Progenitor cell of endocrine pancreas (in vitro differentiated cells): ENCODE results near the gene CCDC172. TPM values are rescaled to one million over a fixed set of nuclear protein-coding genes. Genes with fewer than 3 reads are reported as not detected.

Experiments used
- DNase-seq: peaks from one replicate; pipeline ENCODE4 v3.0.0; 2021; ENCODE audit warnings: low spot score; ENCODE audit not compliant: unreplicated experiment
- H3K27ac Mint-ChIP-seq: 2 replicates; pipeline ENCODE4 v1.8.0; 2021; ENCODE audit warnings: mild to moderate bottlenecking, moderate library complexity, mixed read lengths
- H3K27me3 Mint-ChIP-seq: 2 replicates; pipeline ENCODE4 v1.8.0; 2021; ENCODE audit warnings: mixed read lengths
- H3K36me3 Mint-ChIP-seq: 2 replicates; pipeline ENCODE4 v1.8.0; 2022; ENCODE audit warnings: mixed read lengths; ENCODE audit not compliant: insufficient read depth
- H3K4me1 Mint-ChIP-seq: 2 replicates; pipeline ENCODE4 v1.8.0; 2021; ENCODE audit warnings: low read depth, mixed read lengths
- H3K4me3 Mint-ChIP-seq: 2 replicates; pipeline ENCODE4 v1.8.0; 2021; ENCODE audit warnings: low read depth, mild to moderate bottlenecking, moderate library complexity, mixed read lengths
- H3K9me3 Mint-ChIP-seq: 2 replicates; pipeline ENCODE4 v1.8.0; 2021; ENCODE audit warnings: low read depth, mixed read lengths
- CTCF ChIP-seq: fragments of 200-600 bp; sonication (generic); IDR thresholded peaks from one replicate; pipeline ENCODE4 v1.5.0; 2021; ENCODE audit warnings: antibody characterized with exemption, mild to moderate bottlenecking; ENCODE audit not compliant: unreplicated experiment
- total RNA-seq: library from RNA; stranded (reverse); gene quantifications from 2 replicates; pipeline ENCODE4 v1.2.1, GENCODE V29; 2021

CCDC172 gene
- total RNA-seq, 1 donor from 2014 or later = not detected

- DNase-seq = no peak
- H3K36me3 Mint-ChIP-seq = no peaks in the 10 kb centered on the region
- H3K4me3 Mint-ChIP-seq = no peak overlapping the region
- H3K27ac Mint-ChIP-seq = no peak overlapping the region
- H3K27me3 Mint-ChIP-seq = no peaks in the 10 kb centered on the region
- no peaks in the 10 kb centered on the region for H3K4me1 Mint-ChIP-seq
- TF ChIP-seq CTCF = no peak
- H3K9me3 Mint-ChIP-seq = no peaks in the 10 kb centered on the region
Measured at GRCh38 chr10:116311706-116312490, 12.3 kb upstream of the CCDC172 start.

DNA sequence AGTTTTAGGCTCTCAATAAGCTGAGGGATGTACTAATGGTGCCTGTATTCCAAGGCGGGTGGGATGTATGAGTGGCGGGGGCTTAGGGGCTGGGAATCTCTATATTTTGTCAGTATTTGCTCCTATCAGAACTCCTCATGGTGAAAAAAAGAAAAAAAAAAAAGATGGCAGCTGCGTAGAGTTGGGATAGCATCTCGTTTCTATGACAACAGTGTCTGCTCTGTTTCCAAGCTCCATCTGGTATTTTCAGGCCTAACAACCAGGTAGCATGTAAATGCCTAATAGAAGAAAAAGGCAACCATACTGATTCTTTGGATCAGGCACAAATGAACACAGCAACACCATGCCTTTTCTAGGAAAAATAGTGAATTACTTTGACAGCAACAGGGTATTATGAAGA, 11.7 kb upstream of the CCDC172 start:
- Mint-ChIP-seq H3K4me3 (no peak overlapping the region), H3K27ac (no peak overlapping the region), H3K36me3 (no peaks in the 10 kb centered on the region), H3K9me3 (no peaks in the 10 kb centered on the region), H3K4me1 (no peaks in the 10 kb centered on the region), H3K27me3 (no peaks in the 10 kb centered on the region)
- DNase-seq = no peak
- TF ChIP-seq CTCF = no peak

DNA sequence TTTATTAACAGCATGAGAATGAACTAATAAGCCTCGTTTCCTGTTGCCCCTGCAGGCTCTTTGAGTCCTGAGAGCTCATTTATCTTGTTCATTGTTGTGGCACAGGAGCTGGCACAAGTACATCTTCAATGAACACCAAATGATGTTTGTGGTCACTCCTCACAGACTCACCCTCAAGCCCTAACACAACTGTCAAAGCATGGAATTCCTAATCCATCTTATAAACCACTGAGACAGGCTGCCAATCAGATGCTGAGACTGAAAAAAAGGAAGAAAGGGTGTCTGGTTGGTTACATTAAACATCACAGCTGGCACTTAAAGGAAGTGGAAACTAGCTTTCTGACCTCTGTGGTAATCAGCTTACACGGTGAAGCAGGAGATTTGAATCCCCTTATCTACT, 7.7 kb upstream of the CCDC172 start:
- Mint-ChIP-seq H3K9me3 (no peaks in the 10 kb centered on the region), H3K27ac (no peak overlapping the region), H3K27me3 (no peaks in the 10 kb centered on the region), H3K36me3 (no peaks in the 10 kb centered on the region), H3K4me3 (no peak overlapping the region), H3K4me1 (no peaks in the 10 kb centered on the region)
- no peak for TF ChIP-seq CTCF
- DNase-seq = no peak

DNA sequence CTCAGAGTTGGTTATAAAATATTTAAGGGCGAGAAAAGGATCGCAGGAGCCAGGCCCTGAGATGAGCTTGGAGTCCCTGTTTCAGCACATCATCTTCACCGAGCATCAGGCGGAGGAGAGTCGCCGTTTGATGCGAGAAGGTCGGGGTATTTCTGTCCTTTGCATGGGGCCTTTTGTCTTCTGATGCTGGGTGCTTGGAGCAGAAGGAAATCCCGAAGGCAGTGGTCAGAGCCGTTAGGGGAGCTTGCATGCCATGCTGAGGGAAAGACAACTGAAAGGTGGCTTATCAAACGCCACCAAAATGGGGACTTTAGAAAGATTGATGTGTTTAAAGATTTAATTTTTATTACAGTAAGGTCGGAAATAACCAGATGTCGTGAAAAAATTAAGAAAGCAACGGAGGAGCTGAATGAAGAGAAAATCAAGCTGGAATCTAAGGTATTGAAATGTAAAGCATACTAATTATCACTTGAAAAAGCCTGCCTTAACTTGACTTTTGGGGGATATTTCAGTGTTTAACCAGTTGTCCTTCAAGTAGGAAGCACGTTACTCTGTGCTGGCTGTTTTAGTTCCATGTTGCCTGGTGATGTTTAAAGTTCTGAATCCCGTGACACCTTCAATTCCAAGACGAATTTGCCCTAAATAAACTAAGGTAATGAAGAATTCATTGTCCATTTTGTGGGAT, 845 bp downstream of the CCDC172 start:
- Mint-ChIP-seq H3K27me3 (peaks cover 20% of the 10 kb centered on the region), H3K4me1 (no peaks in the 10 kb centered on the region), H3K36me3 (no peaks in the 10 kb centered on the region), H3K9me3 (no peaks in the 10 kb centered on the region), H3K27ac (no peak overlapping the region), H3K4me3 (no peak overlapping the region)
- no peak for DNase-seq
- no peak for TF ChIP-seq CTCF

GRCh38 chr10:116325987-116326386, 1.7 kb downstream of the CCDC172 start:
- Mint-ChIP-seq H3K27ac (no peak overlapping the region), H3K4me3 (no peak overlapping the region)
- no peak for DNase-seq

More at GRCh38 chr10:116325987-116326386, 1.7 kb downstream of the CCDC172 start:
- H3K36me3 Mint-ChIP-seq = no peaks in the 10 kb centered on the region
- no peak for TF ChIP-seq CTCF
- H3K27me3 Mint-ChIP-seq = peaks cover 20% of the 10 kb centered on the region
- H3K4me1 Mint-ChIP-seq = no peaks in the 10 kb centered on the region
- no peaks in the 10 kb centered on the region for H3K9me3 Mint-ChIP-seq
